Measurements from ENCODE around the gene SH3RF2.

GRCh38 chr5:145925353-145925752 is 11.0 kb upstream of the SH3RF2 start:
- TF ChIP-seq POLR2AphosphoS5 (IDR thresholded peaks at IDR 0.05; ENCODE audit: control insufficient read depth, insufficient read depth, low read depth, low read length) (no peak), POLR2A (conservative IDR thresholded peaks at IDR 0.05) (no peak), ESRRA (IDR thresholded peaks at IDR 0.05; ENCODE audit: borderline replicate concordance, low read depth) (no peak), ATF1 (CRISPR knock-in tag; IDR thresholded peaks at IDR 0.05) (no peak), ATF1 (tag; IDR thresholded peaks at IDR 0.05) (no peak), ZNF740 (CRISPR knock-in tag; IDR thresholded peaks at IDR 0.05) (no peak), ZNF740 (tag; IDR thresholded peaks at IDR 0.05) (no peak), FOXK2 (conservative IDR thresholded peaks at IDR 0.05 in 1 of 2, IDR thresholded peaks at IDR 0.05 in 1 of 2; ENCODE audit: low read depth in 2 of 2) (no peak), ZNF184 (CRISPR knock-in tag; IDR thresholded peaks at IDR 0.05) (no peak), GABPB1 (CRISPR knock-in tag; IDR thresholded peaks at IDR 0.05) (no peak), KDM4B (IDR thresholded peaks at IDR 0.05; ENCODE audit: borderline replicate concordance in 2 of 2, low read depth in 1 of 2) (no peak), MIER1 (IDR thresholded peaks at IDR 0.05; ENCODE audit: low read depth) (no peak)

Measured in K562 (cell line).